ENCODE results near the gene MAD1L1.

- TF ChIP-seq, protein P1, sequence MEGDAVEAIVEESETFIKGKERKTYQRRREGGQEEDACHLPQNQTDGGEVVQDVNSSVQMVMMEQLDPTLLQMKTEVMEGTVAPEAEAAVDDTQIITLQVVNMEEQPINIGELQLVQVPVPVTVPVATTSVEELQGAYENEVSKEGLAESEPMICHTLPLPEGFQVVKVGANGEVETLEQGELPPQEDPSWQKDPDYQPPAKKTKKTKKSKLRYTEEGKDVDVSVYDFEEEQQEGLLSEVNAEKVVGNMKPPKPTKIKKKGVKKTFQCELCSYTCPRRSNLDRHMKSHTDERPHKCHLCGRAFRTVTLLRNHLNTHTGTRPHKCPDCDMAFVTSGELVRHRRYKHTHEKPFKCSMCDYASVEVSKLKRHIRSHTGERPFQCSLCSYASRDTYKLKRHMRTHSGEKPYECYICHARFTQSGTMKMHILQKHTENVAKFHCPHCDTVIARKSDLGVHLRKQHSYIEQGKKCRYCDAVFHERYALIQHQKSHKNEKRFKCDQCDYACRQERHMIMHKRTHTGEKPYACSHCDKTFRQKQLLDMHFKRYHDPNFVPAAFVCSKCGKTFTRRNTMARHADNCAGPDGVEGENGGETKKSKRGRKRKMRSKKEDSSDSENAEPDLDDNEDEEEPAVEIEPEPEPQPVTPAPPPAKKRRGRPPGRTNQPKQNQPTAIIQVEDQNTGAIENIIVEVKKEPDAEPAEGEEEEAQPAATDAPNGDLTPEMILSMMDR (conservative IDR thresholded peaks at IDR 0.05; ENCODE audit: low read length) = no peak
- no peak for TF ChIP-seq EZH2phosphoT487 (IDR thresholded peaks at IDR 0.05; ENCODE audit: borderline replicate concordance, low read depth, low read length)
Observed at GRCh38 chr7:1912593-1913465, 319.9 kb downstream of the MAD1L1 start.

All from OCI-LY7 (cell line).